HG03432 (cell line): ENCODE data around the gene RTL10.

ENCODE experiments used
- ATAC-seq: cut with Tn5 transposase; IDR thresholded peaks from one replicate; pipeline ENCODE4 v1.9.1; 2021; ENCODE audit warnings: mild to moderate bottlenecking, moderate library complexity; ENCODE audit not compliant: unreplicated experiment

Gene RTL10

DNA sequence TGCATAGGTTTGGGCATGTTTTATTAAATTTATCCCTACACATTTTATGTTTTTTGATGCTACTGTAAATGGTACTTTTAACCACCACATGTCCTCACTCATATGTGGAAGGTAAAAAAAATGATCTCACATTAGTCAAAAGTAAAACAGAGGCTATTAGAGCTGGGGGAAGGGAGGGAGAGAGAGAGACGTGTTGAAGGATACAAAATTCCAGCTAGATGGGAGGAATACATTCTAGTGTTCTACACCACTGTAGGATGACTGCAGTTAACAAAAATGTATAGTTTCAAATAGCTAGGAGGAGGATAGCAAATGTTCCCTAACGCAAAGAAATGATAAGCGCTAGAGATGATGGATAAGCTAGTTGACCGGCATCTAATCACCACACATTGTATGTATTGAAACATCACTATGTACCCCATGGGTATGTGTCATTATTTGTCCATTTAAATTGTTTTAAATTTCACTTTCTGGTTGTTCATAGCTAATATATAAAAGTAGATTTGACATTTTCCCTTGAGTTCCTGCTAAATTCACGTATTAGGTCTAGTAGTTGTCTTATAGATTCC is 9.9 kb upstream of the RTL10 start:
- no peak for ATAC-seq

- no peak for ATAC-seq
Measured at GRCh38 chr22:19863571-19863970, 8.9 kb upstream of the RTL10 start.

DNA sequence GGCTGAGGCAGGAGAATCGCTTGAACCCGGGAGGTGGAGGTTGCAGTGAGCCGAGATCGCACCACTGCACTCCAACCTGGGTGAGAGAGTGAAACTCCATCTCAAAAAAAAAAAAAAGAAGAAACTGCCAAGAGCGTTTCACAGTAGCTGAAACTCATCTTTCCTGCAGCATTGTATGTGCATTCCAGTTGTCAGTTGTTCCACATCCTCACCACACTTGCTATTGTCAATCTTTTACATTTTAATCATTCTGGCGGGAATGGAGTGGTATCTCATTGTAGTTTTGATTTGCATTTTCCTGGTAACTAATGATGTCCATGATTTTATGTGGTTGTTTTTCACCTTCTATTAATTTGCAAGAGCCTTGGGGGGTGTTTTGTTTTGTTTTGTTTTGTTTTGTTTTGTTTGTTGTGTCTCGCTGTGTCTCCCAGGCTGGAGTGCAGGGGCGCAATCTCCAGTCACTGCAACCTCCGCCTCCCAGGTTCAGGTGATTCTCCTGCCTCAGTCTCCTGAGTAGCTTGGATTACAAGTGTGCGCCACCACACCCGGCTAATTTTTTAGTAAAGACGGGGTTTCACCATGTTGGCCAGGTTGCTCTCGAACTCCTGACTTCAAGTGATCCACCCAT is 8.1 kb upstream of the RTL10 start:
- ATAC-seq, result no peak

DNA sequence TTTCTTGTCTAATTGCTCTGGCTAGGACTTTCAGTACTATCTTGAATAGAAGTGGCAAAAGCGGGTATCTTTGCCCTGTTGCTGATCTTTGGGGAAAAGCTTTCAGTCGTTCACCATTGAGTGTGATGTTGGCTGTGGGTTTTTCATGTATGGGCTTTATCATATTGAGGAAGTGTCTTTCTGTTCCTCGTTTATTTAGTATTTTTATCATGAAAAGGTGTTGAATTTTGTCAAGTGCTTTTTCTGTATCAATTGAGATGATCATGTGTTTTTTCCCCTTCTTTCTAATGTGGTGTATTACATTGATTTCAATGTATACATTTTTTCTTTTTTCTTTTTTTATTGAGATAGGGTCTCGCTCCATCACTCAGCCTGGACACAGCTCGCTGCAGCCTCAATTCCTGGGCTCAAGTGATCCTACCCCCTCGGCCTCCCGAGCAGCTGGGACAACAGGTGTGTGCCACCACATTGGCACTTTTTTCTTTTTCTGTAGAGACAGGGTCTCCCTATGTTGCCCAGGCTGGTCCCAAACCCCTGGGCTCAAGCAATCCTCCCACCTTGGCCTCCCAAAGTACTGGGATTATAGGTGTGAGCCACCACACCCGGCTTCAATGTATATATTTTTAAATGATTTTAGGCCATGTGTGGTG is 5.3 kb upstream of the RTL10 start:
- no peak for ATAC-seq

DNA sequence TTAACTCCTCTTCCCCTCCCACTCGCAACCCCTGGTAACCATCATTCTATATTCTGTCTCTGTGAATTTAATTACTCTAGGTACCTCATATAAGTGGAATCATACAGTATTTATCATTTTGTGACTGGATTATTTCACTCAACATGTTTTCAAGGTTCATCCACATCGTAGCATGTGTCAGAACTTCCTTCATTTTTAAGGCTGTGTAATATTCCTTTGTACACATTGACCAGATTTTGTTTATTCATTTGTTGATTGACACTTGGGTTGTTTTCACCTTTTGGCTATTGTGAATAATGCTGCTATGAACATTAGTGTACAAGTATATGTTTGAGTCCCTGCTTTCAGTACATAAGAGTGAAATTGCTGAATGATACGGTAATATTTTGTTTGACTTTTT is 2.7 kb upstream of the RTL10 start:
- no peak for ATAC-seq

- peak; percentile 22 for ATAC-seq
Measured at GRCh38 chr22:19855504-19856409, 1.1 kb upstream of the RTL10 start.

- peak; percentile 5 for ATAC-seq
Measured at GRCh38 chr22:19853879-19854777, 546 bp downstream of the RTL10 start.

DNA sequence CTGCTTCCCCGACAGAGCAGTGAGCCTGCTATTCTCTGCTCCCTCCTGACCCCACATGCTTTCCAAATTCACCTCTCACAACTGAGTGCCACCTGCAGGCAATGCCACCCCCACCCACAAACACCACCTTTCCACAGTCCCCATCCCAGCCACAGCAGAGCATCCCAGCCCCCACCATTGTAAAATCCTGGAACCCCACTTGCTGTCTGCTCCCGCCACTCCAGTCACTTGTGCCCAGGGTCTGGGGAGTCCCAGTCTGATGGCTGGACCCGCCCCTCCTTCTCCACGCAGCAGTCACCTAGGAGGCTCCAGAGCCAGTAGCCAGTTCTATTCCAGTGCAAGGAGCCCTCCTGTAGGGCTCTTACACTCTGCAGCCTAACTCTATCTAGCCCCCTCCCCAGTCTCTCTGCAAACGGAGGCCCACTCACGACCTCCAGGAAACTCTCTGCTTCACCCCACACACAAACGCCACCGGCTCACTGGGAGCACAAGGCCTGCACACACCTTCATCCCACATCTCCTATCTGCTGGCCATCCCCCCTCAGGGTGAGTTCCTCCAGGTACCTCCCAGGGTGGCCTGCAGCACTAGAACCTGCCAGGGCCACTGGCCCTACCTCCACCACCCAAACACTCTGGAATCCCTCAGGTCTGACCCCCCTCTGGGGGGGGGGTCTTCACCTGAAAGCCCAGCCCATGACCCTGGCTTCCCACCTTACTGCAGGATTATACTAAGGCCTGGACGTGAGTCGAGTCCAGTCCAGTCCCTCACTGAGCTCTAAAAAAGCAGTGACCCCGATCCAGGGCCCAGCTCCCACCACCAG is 1.4 kb downstream of the RTL10 start:
- ATAC-seq, result no peak

DNA sequence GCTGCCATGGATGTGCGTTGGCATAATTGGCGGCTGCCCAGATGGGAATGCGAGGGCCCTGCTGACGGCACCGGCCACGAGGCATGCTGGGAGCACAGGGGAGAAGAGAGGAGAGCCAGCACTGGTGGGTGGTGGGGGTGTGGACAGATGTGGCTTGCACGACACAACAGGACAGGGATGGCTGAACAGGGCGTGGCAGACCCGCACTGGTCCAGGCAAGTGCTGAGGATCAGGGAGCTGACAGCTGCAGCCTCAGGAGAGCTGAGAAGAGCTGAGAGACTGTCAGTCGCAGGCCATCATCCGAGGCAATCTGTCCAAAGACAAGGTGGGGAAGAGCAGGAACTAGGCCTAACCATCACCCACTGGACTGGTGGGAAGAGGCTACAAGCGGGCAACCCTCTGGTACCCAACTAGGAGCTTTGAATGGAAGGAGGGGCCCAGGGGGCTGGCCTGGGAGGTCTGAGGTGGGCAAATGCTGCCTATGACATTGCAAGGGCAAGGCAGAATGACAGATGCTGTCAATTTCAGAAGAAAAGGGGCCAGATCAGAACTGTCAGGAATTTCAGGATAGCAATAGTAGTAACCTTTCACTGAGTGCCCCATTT is 2.4 kb downstream of the RTL10 start:
- no peak for ATAC-seq

GRCh38 chr22:19851291-19852176 is 3.1 kb downstream of the RTL10 start:
- ATAC-seq, result no peak

- no peak for ATAC-seq
Measured at GRCh38 chr22:19850763-19851109, 3.9 kb downstream of the RTL10 start.

DNA sequence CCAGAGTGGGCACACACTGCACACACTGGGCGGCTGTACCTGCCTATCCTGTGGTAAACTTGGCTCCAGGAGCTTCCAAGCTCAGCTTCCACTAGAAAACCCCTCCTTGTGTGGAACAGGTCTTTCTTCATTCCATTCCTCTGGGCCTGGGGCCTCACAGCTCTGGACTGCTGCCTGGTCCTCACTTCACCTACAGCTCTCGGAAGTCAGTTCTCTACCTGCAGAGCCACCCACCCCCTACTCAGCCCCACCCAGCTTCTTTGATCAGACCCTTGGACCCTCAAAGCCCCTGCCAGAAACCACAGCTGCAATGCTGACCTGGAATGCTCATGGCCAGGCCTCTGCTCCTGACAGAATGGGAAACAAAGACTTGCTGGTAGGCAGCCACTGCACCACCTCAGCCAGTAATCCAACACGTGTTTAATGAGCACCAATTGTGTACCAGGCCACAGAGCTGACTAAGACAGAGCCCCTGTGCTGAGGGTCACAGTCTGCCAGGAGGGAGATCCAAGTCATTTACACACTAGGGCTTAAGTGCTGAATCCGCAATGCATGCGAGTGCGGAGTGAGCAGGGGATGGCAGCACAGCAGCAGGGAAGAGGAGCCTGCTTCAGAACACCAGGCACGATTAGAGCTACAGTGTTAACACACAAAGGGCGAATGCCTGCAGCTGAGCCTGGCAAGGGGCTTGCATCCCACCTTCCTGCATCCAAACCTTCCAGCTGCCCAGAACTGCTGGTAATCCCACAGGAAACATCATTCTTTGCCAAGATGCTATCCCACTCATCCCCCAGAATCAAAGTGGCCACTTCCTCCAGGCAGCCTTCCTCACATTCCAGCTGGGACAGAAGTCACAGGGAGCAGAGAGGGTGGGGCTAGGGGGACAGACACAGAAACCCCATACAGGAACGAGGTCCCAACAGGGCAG is 4.6 kb downstream of the RTL10 start:
- ATAC-seq, result no peak

DNA sequence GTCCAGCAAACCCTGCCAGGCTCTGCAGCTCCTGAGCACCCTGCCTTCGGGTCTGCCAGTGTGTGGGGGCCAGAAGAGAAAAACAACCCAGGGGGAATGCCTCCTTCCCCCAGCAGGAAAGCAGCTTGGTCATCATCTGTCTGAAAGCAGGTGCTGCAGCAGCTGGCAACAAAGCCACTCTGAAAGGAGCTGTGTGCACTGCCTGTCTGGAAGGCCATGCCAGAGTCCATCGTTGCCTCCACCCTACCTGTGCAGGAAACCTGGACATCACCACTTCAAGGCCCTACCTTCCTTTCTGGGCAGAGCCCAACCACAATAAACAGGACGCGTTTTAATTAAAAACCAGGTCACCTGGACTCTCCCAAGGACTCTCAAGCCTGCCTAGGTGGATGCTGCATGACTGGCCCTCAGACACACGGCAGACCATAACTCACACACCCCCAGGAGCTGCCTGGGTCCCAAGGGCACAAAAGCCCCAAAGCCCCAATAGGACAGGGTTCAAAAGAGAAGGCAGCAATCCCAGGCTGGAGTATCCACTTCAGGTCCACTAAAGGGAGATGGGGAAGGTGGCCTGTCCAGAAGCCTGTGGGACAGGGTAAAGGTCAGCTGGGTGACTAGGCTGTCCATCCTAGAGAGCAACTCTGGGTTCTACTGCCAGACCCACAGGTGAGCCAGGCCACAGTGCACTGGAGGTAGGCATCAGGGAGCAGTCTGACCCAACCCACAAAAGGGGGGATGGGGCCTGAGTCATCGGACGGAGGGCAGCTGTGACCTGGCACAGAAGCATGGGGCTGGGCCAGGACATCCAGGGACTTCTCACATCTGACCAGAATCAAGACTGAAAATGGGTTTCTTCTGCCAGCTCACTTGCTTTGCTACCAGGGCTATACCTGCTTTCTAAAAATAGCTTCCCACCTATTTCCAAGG is 6.1 kb downstream of the RTL10 start:
- ATAC-seq, result no peak

- no peak for ATAC-seq
Measured at GRCh38 chr22:19847345-19847632, 7.4 kb downstream of the RTL10 start.

- ATAC-seq, result no peak
Measured at GRCh38 chr22:19846620-19847344, 7.9 kb downstream of the RTL10 start.
